Loucy (cell line): ENCODE measurements around the gene TMEM178B.

Experiments used
- H2AFZ ChIP-seq: fragments of 200-600 bp; sonication (generic); 2 replicates; pipeline ENCODE4 v1.6.0; 2016; ENCODE audit warnings: antibody characterized with exemption, mild to moderate bottlenecking, low read length, moderate library complexity
- H3F3A ChIP-seq: fragments of 200-600 bp; 2 replicates; pipeline ENCODE4 v1.6.0; 2016; ENCODE audit warnings: antibody characterized with exemption, low read depth, mild to moderate bottlenecking
- H3K27me3 ChIP-seq: fragments of 200-600 bp; sonication (generic); 2 replicates; pipeline ENCODE4 v1.6.1; 2014; ENCODE audit warnings: low read length, mild to moderate bottlenecking; ENCODE audit not compliant: insufficient read depth, poor library complexity, severe bottlenecking
- H3K36me3 ChIP-seq: fragments of 200-600 bp; sonication (generic); 2 replicates; pipeline ENCODE4 v1.6.1; 2016; ENCODE audit warnings: low read length; ENCODE audit not compliant: insufficient read depth
- H3K4me1 ChIP-seq: fragments of 200-600 bp; sonication (generic); 2 replicates; pipeline ENCODE4 v1.5.1; 2014; ENCODE audit warnings: low read length, mild to moderate bottlenecking; ENCODE audit not compliant: insufficient read depth, poor library complexity, severe bottlenecking
- H3K4me2 ChIP-seq: fragments of 200-600 bp; sonication (generic); 2 replicates; pipeline ENCODE4 v1.6.0; 2014; ENCODE audit warnings: antibody characterized with exemption, low read length, low read depth, mild to moderate bottlenecking; ENCODE audit not compliant: poor library complexity, severe bottlenecking
- H3K4me3 ChIP-seq: fragments of 200-600 bp; sonication (generic); 2 replicates; pipeline ENCODE4 v1.5.1; 2014; ENCODE audit warnings: low read length, mild to moderate bottlenecking, mixed read lengths; ENCODE audit not compliant: poor library complexity, severe bottlenecking
- H3K79me2 ChIP-seq: fragments of 200-600 bp; sonication (generic); 2 replicates; pipeline ENCODE4 v1.6.1; 2014; ENCODE audit warnings: low read length; ENCODE audit not compliant: insufficient read depth
- H3K9ac ChIP-seq: fragments of 200-600 bp; sonication (generic); 2 replicates; pipeline ENCODE4 v1.6.0; 2014; ENCODE audit warnings: mild to moderate bottlenecking, low read depth, low read length, moderate library complexity; ENCODE audit not compliant: poor library complexity, severe bottlenecking
- H3K9me2 ChIP-seq: fragments of 200-600 bp; sonication (generic); replicated peaks from 2 replicates; pipeline ENCODE4 v1.6.1; 2016; ENCODE audit warnings: low read depth, low read length, mixed read lengths
- H3K9me3 ChIP-seq: fragments of 200-600 bp; sonication (generic); 2 replicates; pipeline ENCODE4 v1.6.1; 2014; ENCODE audit warnings: mild to moderate bottlenecking, antibody characterized with exemption, low read length, low read depth; ENCODE audit not compliant: insufficient read depth
- H4K20me1 ChIP-seq: fragments of 200-600 bp; sonication (generic); 2 replicates; pipeline ENCODE4 v1.6.0; 2014; ENCODE audit warnings: antibody characterized with exemption, low read length, mild to moderate bottlenecking; ENCODE audit not compliant: insufficient read depth, poor library complexity, severe bottlenecking
- EZH2phosphoT487 ChIP-seq: fragments of 200-600 bp; IDR thresholded peaks from 2 replicates; pipeline ENCODE4 v1.6.1; 2018; ENCODE audit warnings: antibody characterized with exemption, mild to moderate bottlenecking, moderate library complexity, borderline replicate concordance
- TF ChIP-seq, protein P1 (sequence below): fragments of 200-600 bp; sonication (generic); conservative IDR thresholded peaks from 2 replicates; pipeline ENCODE4 v1.5.1; 2014; ENCODE audit warnings: mild to moderate bottlenecking, antibody characterized with exemption, low read length

Gene TMEM178B

DNA sequence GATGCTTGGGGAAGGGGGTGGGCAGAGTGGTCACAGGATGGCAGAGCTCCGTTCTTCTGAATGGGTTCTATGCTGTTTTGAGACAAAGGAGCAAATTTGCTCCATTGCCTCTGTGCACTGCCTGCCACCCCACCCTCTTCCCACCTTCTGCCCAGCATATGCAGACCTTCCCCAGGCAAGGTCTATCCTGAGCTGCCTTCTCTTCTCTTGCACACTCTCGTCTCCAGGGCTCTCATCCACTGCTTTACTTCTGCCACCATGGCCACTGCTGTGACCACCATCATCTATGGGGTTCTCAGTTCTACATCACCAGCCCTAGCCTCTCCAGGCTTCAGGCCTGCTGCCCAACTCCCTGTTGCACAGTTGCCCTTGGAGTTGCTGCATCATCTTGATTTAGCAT is 230.4 kb downstream of the TMEM178B start:
- no peak for TF ChIP-seq EZH2phosphoT487
- TF ChIP-seq, protein P1, sequence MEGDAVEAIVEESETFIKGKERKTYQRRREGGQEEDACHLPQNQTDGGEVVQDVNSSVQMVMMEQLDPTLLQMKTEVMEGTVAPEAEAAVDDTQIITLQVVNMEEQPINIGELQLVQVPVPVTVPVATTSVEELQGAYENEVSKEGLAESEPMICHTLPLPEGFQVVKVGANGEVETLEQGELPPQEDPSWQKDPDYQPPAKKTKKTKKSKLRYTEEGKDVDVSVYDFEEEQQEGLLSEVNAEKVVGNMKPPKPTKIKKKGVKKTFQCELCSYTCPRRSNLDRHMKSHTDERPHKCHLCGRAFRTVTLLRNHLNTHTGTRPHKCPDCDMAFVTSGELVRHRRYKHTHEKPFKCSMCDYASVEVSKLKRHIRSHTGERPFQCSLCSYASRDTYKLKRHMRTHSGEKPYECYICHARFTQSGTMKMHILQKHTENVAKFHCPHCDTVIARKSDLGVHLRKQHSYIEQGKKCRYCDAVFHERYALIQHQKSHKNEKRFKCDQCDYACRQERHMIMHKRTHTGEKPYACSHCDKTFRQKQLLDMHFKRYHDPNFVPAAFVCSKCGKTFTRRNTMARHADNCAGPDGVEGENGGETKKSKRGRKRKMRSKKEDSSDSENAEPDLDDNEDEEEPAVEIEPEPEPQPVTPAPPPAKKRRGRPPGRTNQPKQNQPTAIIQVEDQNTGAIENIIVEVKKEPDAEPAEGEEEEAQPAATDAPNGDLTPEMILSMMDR: no peak
- no peak overlapping the region for H3K4me2 ChIP-seq
- no peaks in the 10 kb centered on the region for H3K79me2 ChIP-seq
- no peaks in the 10 kb centered on the region for H3K9me3 ChIP-seq
- H3K4me1 ChIP-seq: no peaks in the 10 kb centered on the region
- H2AFZ ChIP-seq: no peak overlapping the region
- no peak overlapping the region for H3K4me3 ChIP-seq
- H4K20me1 ChIP-seq: no peaks in the 10 kb centered on the region
- no peak overlapping the region for H3K9ac ChIP-seq
- H3K27me3 ChIP-seq: no peaks in the 10 kb centered on the region
- H3K9me2 ChIP-seq: no peaks in the 10 kb centered on the region
- H3F3A ChIP-seq: no peaks in the 10 kb centered on the region
- H3K36me3 ChIP-seq: no peaks in the 10 kb centered on the region

DNA sequence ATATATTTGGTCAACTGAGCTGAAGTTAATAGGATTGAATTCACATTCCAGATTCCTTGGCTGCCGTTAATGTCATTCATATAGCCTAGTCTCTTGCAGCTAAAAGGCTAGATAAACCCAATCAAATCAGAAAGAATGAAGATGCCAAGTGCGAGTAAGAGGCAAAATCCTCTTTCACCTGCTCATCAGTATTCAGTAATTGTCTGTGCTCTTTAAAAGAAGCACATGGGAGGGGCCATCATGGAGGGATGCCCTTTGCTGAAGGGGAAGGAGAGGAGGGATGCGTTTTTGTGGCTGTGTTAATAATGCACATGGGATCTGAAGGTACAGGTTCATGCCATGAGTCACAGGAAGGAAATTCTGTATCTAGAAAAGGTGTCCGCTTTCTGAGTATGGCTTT is 232.2 kb downstream of the TMEM178B start:
- no peak for TF ChIP-seq EZH2phosphoT487
- TF ChIP-seq, protein P1: no peak
- H3K79me2 ChIP-seq: no peaks in the 10 kb centered on the region
- no peak overlapping the region for H2AFZ ChIP-seq
- H3K9me3 ChIP-seq: no peaks in the 10 kb centered on the region
- no peaks in the 10 kb centered on the region for H3K27me3 ChIP-seq
- H3K9ac ChIP-seq: no peak overlapping the region
- no peak overlapping the region for H3K4me2 ChIP-seq
- H3K36me3 ChIP-seq: no peaks in the 10 kb centered on the region
- no peak overlapping the region for H3K4me3 ChIP-seq
- no peaks in the 10 kb centered on the region for H4K20me1 ChIP-seq
- H3F3A ChIP-seq: no peaks in the 10 kb centered on the region
- H3K4me1 ChIP-seq: no peaks in the 10 kb centered on the region
- no peaks in the 10 kb centered on the region for H3K9me2 ChIP-seq

DNA sequence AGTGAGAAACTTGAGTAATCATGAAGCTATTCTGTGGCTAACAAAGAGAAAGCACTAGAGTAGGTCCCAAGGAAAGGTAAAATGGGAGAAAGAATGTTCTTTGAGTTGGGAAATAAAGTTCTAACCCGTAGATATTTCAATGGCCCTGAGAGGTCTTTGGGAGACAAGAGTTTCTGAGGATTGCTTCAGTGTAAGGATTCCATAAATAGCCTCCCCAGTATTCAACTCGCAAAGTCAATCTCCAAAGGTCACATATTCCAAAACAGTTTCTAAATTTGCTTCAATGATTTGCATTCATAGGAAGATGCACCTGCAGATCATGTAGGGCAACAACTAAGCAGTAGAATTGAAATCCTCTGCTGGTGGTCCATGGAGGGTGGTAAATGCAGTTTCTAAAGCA is 238.5 kb downstream of the TMEM178B start:
- Histone ChIP-seq H2AFZ (no peak overlapping the region), H3K36me3 (no peaks in the 10 kb centered on the region), H3F3A (no peaks in the 10 kb centered on the region), H3K79me2 (no peaks in the 10 kb centered on the region), H3K9me3 (no peaks in the 10 kb centered on the region), H3K9me2 (no peaks in the 10 kb centered on the region), H3K27me3 (no peaks in the 10 kb centered on the region), H3K4me3 (no peak overlapping the region), H3K4me2 (no peak overlapping the region), H4K20me1 (no peaks in the 10 kb centered on the region), H3K9ac (no peak overlapping the region), H3K4me1 (no peaks in the 10 kb centered on the region)
- TF ChIP-seq, protein P1: no peak
- no peak for TF ChIP-seq EZH2phosphoT487
